NCI-H82 treated with DMSO at 0.1 percent for 48 hours (cell line): ENCODE measurements around the gene NECTIN4.

Experiments
- DNase-seq: peaks from one replicate; lab custom pipeline; 2025; ENCODE audit not compliant: unreplicated experiment; lab: John Stamatoyannopoulos, UW

NECTIN4 gene

GRCh38 chr1:161061419-161061818 is 27.9 kb downstream of the NECTIN4 start:
- no peak for DNase-seq

GRCh38 chr1:161059293-161059692 is 30.1 kb downstream of the NECTIN4 start:
- no peak for DNase-seq

- DNase-seq: no peak
These were observed 34.6 kb downstream of the NECTIN4 start for GRCh38 chr1:161054805-161055204.

- no peak for DNase-seq
These were observed 35.1 kb downstream of the NECTIN4 start for GRCh38 chr1:161054232-161054631.

GRCh38 chr1:161052899-161053298 is 36.5 kb downstream of the NECTIN4 start:
- DNase-seq: no peak

- no peak for DNase-seq
These were observed 38.1 kb downstream of the NECTIN4 start for GRCh38 chr1:161051219-161051618.

- no peak for DNase-seq
These were observed 40.2 kb downstream of the NECTIN4 start for GRCh38 chr1:161048949-161049722.

GRCh38 chr1:161047436-161048420 is 41.6 kb downstream of the NECTIN4 start:
- no peak for DNase-seq

GRCh38 chr1:161046605-161047228 is 42.6 kb downstream of the NECTIN4 start:
- no peak for DNase-seq

- DNase-seq: peak; percentile 94
These were observed 43.4 kb downstream of the NECTIN4 start, which contains the start of gene USF1 for GRCh38 chr1:161045736-161046604. USF1 (minus strand) TSS chr1:161045977; CDS start chr1:161043275, 2,702 bp downstream.

GRCh38 chr1:161044908-161045735 is 44.2 kb downstream of the NECTIN4 start:
- peak; percentile 82 for DNase-seq

GRCh38 chr1:161044535-161044907 is 44.8 kb downstream of the NECTIN4 start:
- no peak for DNase-seq

- no peak for DNase-seq
These were observed 49.8 kb downstream of the NECTIN4 start for GRCh38 chr1:161039546-161039945.

- no peak for DNase-seq
These were observed 50.2 kb downstream of the NECTIN4 start for GRCh38 chr1:161039154-161039545.

GRCh38 chr1:161038523-161039153 is 50.7 kb downstream of the NECTIN4 start, which contains the start of gene TSTD1:
TSTD1 (minus strand) TSS chr1:161038964; CDS start chr1:161038889, 75 bp downstream.
- no peak for DNase-seq

GRCh38 chr1:161037661-161038522 is 51.5 kb downstream of the NECTIN4 start:
- DNase-seq: no peak

- no peak for DNase-seq
These were observed 55.6 kb downstream of the NECTIN4 start for GRCh38 chr1:161033751-161034150.

- DNase-seq: no peak
These were observed 56.9 kb downstream of the NECTIN4 start for GRCh38 chr1:161032409-161032808.
